ENCODE measurements around the gene ADI1. TPM values are rescaled to one million over a fixed set of nuclear protein-coding genes. Genes with fewer than 3 reads are reported as not detected.

Gene ADI1
- total RNA-seq, 2 experiments from 2014 or later: 28.4 to 30.2 TPM

DNA sequence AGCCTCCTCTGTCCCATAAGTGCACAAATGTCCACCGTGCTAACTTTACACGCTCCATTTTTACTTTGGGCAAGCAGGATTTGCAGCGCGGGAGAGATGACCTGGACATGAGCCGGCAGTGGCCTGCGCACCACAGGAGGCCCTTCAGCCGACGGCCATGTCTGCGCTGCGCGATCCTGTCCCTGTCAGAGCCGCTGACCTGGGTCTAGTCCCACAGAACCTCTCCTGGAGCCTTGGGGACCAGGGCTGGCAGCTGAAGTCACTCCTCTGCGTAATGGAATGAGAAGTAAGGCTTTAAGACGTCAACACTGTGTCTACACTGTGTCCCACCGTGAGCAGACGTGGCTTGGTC lies 29.6 kb downstream of the ADI1 start:
- H3K4me3 Mint-ChIP-seq: no peak overlapping the region
- H3K4me1 Mint-ChIP-seq (ENCODE audit: low read depth): no peaks in the 10 kb centered on the region
- H3K27ac Mint-ChIP-seq: no peak overlapping the region
- Histone ChIP-seq H3K4me1 (ENCODE audit: insufficient read depth, low read length) (no peaks in the 10 kb centered on the region), H3K27ac (ENCODE audit: low read depth in 1 of 2, low read length in 2 of 2) (no peak overlapping the region), H3K36me3 (ENCODE audit: insufficient read depth, low read length) (no peaks in the 10 kb centered on the region), H3K27me3 (ENCODE audit: control insufficient read depth in 1 of 2, insufficient read depth in 2 of 2, low read length in 2 of 2) (no peaks in the 10 kb centered on the region), H3K9me3 (ENCODE audit: control insufficient read depth in 1 of 2, insufficient read depth in 1 of 2, low read length in 2 of 2) (peaks cover 0 to 21% of the 10 kb centered on the region in 2 experiments), H3K4me3 (ENCODE audit: low read length) (no peak overlapping the region)
- CTCF ChIA-PET: no interaction called here
- DNase-seq (no peak), ATAC-seq (ENCODE audit: poor library complexity) (no peak)
- intact Hi-C loops (cut with DNase I, micrococcal nuclease): no loop called here
- peaks cover 3% of the 10 kb centered on the region for H3K36me3 Mint-ChIP-seq (ENCODE audit: low read depth)
- H3K27me3 Mint-ChIP-seq: no peaks in the 10 kb centered on the region
- TF ChIP-seq, protein P1, sequence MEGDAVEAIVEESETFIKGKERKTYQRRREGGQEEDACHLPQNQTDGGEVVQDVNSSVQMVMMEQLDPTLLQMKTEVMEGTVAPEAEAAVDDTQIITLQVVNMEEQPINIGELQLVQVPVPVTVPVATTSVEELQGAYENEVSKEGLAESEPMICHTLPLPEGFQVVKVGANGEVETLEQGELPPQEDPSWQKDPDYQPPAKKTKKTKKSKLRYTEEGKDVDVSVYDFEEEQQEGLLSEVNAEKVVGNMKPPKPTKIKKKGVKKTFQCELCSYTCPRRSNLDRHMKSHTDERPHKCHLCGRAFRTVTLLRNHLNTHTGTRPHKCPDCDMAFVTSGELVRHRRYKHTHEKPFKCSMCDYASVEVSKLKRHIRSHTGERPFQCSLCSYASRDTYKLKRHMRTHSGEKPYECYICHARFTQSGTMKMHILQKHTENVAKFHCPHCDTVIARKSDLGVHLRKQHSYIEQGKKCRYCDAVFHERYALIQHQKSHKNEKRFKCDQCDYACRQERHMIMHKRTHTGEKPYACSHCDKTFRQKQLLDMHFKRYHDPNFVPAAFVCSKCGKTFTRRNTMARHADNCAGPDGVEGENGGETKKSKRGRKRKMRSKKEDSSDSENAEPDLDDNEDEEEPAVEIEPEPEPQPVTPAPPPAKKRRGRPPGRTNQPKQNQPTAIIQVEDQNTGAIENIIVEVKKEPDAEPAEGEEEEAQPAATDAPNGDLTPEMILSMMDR (IDR thresholded peaks at IDR 0.05): no peak
- POLR2A ChIA-PET: no interaction called here
- no peaks in the 10 kb centered on the region for H3K9me3 Mint-ChIP-seq

DNA sequence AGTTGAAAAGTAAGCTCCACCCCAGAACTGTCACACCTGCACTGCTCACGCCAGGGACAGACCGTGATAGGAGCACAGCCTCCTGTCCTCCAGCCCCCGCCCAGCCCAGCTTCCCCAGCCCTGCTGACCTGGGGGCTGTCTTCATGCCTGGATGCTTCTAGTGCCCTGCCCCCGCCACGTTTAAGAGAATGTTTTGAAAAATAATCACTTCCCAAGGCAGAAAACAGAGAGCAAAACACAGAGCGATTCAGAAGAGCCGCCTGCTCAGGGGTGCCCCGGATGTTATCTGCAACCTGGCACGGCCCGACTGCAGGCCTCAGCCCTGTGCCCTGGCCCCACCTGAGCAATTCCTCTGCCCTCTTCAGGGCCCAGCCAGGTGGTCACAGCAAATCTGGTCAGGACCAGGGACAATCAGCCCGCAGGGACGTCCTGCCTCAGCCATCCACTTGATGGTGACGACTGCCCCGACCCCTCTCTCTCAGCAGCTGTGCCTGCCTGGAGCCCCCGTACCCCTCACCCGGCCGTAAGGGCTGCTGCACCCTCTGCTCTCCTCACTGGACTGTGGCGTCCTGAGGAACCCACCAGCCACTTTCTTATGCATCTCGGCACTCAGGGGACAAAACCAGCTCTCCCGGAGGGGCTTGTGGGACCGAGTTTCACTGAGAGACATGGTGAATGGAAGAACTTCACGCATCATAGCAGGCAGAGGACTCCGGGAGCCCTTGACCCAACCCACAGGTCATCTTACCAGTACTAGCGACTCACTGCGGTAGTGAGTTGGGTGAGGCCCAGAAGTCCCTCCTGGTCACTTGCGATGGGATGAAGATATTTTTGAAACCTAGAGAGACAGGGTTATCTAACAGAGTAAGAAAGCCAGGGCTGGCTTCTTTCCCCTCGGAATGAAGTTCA lies 30.2 kb downstream of the ADI1 start:
- Histone ChIP-seq H3K4me3 (ENCODE audit: low read length) (no peak overlapping the region), H3K36me3 (ENCODE audit: insufficient read depth, low read length) (peaks cover under 1% of the 10 kb centered on the region), H3K27ac (ENCODE audit: low read depth in 1 of 2, low read length in 2 of 2) (no peak overlapping the region), H3K4me1 (ENCODE audit: insufficient read depth, low read length) (no peaks in the 10 kb centered on the region), H3K9me3 (ENCODE audit: control insufficient read depth in 1 of 2, insufficient read depth in 1 of 2, low read length in 2 of 2) (peaks cover 0 to 21% of the 10 kb centered on the region in 2 experiments), H3K27me3 (ENCODE audit: control insufficient read depth in 1 of 2, insufficient read depth in 2 of 2, low read length in 2 of 2) (no peaks in the 10 kb centered on the region)
- TF ChIP-seq, protein P1 (IDR thresholded peaks at IDR 0.05): no peak
- Mint-ChIP-seq H3K4me1 (ENCODE audit: low read depth) (no peaks in the 10 kb centered on the region), H3K4me3 (no peak overlapping the region), H3K27ac (no peak overlapping the region), H3K9me3 (no peaks in the 10 kb centered on the region), H3K27me3 (no peaks in the 10 kb centered on the region), H3K36me3 (ENCODE audit: low read depth) (peaks cover 3% of the 10 kb centered on the region)
- ChIA-PET CTCF (no interaction called here), POLR2A (no interaction called here)
- intact Hi-C loops (cut with DNase I, micrococcal nuclease): no loop called here
- ATAC-seq (ENCODE audit: poor library complexity): no peak
- DNase-seq: no peak

DNA sequence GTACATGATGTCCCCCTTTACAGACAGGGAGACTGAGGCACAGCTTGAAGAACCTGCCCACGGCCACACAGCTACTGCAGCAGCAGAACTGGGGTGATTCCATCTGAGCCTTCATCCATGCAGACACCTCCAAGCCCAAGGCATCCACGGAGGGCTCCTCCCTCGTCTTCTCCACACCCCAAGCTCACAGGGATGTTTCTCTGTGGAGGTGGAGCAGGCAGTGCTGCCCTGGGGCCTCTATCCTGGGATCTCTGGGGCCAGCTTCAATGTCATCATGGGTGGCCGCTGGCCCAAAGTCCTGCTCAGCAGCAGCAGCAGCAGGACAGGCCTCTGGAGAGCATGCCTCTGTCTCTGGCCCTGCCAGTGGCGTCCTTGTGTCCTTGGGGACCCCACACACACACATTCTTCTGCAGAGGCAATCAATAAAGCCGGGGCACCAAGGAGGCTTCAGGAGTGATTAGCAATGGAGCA lies 31.2 kb downstream of the ADI1 start:
- DNase-seq (no peak), ATAC-seq (ENCODE audit: poor library complexity) (no peak)
- H3K36me3 ChIP-seq (ENCODE audit: insufficient read depth, low read length): peaks cover 4% of the 10 kb centered on the region
- H3K27ac ChIP-seq (ENCODE audit: low read depth in 1 of 2, low read length in 2 of 2): no peak overlapping the region
- H3K27me3 Mint-ChIP-seq: no peaks in the 10 kb centered on the region
- no peaks in the 10 kb centered on the region for H3K9me3 Mint-ChIP-seq
- peaks cover 3% of the 10 kb centered on the region for H3K36me3 Mint-ChIP-seq (ENCODE audit: low read depth)
- no peak overlapping the region for H3K27ac Mint-ChIP-seq
- no peak overlapping the region for H3K4me3 ChIP-seq (ENCODE audit: low read length)
- H3K4me1 ChIP-seq (ENCODE audit: insufficient read depth, low read length): no peaks in the 10 kb centered on the region
- no peaks in the 10 kb centered on the region for H3K27me3 ChIP-seq (ENCODE audit: control insufficient read depth in 1 of 2, insufficient read depth in 2 of 2, low read length in 2 of 2)
- intact Hi-C loops (cut with DNase I, micrococcal nuclease): no loop called here
- CTCF ChIA-PET: no interaction called here
- peaks cover 0 to 21% of the 10 kb centered on the region in 2 experiments for H3K9me3 ChIP-seq (ENCODE audit: control insufficient read depth in 1 of 2, insufficient read depth in 1 of 2, low read length in 2 of 2)
- no peak overlapping the region for H3K4me3 Mint-ChIP-seq
- TF ChIP-seq, protein P1 (IDR thresholded peaks at IDR 0.05): no peak
- POLR2A ChIA-PET: no interaction called here
- no peaks in the 10 kb centered on the region for H3K4me1 Mint-ChIP-seq (ENCODE audit: low read depth)

Data from CD4-positive, alpha-beta T cell (primary cell).